ENCODE measurements around the gene HNF1A. TPM values are rescaled to one million over a fixed set of nuclear protein-coding genes. Genes with fewer than 3 reads are reported as not detected.

The HNF1A gene
- total RNA-seq, 3 donors from 2014 or later, result 6.5 to 22.6 (median 14.4) TPM

- H3K4me1 ChIP-seq (ENCODE audit: low read depth), result no peaks in the 10 kb centered on the region
- DNase-seq, result no peak
- H3K36me3 ChIP-seq (ENCODE audit: low read depth), result no peaks in the 10 kb centered on the region
- no peak for ATAC-seq
- TF ChIP-seq, protein P1, sequence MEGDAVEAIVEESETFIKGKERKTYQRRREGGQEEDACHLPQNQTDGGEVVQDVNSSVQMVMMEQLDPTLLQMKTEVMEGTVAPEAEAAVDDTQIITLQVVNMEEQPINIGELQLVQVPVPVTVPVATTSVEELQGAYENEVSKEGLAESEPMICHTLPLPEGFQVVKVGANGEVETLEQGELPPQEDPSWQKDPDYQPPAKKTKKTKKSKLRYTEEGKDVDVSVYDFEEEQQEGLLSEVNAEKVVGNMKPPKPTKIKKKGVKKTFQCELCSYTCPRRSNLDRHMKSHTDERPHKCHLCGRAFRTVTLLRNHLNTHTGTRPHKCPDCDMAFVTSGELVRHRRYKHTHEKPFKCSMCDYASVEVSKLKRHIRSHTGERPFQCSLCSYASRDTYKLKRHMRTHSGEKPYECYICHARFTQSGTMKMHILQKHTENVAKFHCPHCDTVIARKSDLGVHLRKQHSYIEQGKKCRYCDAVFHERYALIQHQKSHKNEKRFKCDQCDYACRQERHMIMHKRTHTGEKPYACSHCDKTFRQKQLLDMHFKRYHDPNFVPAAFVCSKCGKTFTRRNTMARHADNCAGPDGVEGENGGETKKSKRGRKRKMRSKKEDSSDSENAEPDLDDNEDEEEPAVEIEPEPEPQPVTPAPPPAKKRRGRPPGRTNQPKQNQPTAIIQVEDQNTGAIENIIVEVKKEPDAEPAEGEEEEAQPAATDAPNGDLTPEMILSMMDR (IDR thresholded peaks at IDR 0.05), result no peak
- no peaks in the 10 kb centered on the region for H3K9me3 ChIP-seq
- no peak overlapping the region for H3K4me3 ChIP-seq
- intact Hi-C loops (cut with DNase I, micrococcal nuclease), result no loop called here
Measured at GRCh38 chr12:120991965-120992364, 13.6 kb downstream of the HNF1A start.

GRCh38 chr12:120992989-120993388, 14.6 kb downstream of the HNF1A start:
- intact Hi-C loops (cut with DNase I, micrococcal nuclease), result no loop called here
- no peak for DNase-seq
- Histone ChIP-seq H3K36me3 (ENCODE audit: low read depth) (no peaks in the 10 kb centered on the region), H3K4me3 (no peak overlapping the region), H3K9me3 (no peaks in the 10 kb centered on the region), H3K4me1 (ENCODE audit: low read depth) (no peaks in the 10 kb centered on the region)
- ATAC-seq, result no peak
- TF ChIP-seq, protein P1 (IDR thresholded peaks at IDR 0.05), result no peak

DNA sequence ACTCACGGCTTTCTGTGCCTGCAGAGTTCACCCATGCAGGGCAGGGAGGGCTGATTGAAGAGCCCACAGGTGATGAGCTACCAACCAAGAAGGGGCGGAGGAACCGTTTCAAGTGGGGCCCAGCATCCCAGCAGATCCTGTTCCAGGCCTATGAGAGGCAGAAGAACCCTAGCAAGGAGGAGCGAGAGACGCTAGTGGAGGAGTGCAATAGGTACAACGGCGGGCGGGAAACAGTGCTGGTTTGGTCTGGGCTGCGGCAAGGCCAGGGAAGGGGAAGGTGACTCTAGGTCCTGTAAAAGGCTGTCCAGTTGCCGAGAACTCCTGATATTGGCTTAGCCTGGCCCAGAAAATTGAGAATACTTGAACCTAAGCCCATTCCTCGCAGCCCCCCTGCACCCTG, 15.2 kb downstream of the HNF1A start:
- intact Hi-C loops (cut with DNase I, micrococcal nuclease), result no loop called here
- Histone ChIP-seq H3K9me3 (no peaks in the 10 kb centered on the region), H3K4me3 (no peak overlapping the region), H3K4me1 (ENCODE audit: low read depth) (no peaks in the 10 kb centered on the region), H3K36me3 (ENCODE audit: low read depth) (no peaks in the 10 kb centered on the region)
- no peak for DNase-seq
- TF ChIP-seq, protein P1 (IDR thresholded peaks at IDR 0.05), result no peak
- ATAC-seq, result no peak

GRCh38 chr12:120994059-120994458, 15.7 kb downstream of the HNF1A start:
- Histone ChIP-seq H3K36me3 (ENCODE audit: low read depth) (no peaks in the 10 kb centered on the region), H3K4me1 (ENCODE audit: low read depth) (no peaks in the 10 kb centered on the region), H3K4me3 (no peak overlapping the region), H3K9me3 (no peaks in the 10 kb centered on the region)
- DNase-seq (no peak), ATAC-seq (no peak)
- intact Hi-C loops (cut with DNase I, micrococcal nuclease), result no loop called here
- TF ChIP-seq, protein P1 (IDR thresholded peaks at IDR 0.05), result no peak

DNA sequence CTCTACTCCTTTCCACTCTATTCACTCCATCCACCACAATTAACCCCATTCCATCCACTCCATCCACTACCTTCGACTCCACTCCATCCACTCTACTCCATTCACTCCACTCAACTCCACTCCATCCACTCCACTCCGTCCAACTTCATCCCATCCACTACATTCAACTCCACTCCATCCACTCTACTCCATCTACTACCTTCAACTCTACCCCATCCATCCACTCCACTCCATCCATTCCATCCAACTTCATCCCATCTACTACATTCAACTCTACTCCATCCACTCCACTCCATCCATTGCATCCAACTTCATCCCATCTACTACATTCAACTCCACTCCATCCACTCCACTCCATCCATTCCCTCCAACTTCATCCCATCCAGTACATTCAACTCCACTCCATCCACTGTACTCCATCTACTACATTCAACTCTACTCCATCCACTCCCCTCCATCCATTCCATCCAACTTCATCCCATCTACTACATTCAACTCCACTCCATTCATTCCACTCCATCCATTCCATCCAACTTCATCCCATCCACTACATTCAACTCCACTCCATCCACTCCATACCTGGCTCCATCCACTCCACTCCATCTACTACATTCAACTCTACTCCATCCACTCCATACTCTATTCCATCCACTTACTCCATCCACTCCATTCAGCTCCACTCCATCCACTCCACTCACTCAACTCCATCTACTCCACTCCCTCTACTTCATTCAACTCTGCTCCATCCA, 16.4 kb downstream of the HNF1A start:
- ATAC-seq, result no peak
- TF ChIP-seq, protein P1 (IDR thresholded peaks at IDR 0.05), result no peak

More for the DNA sequence above, 16.4 kb downstream of the HNF1A start:
- Histone ChIP-seq H3K4me3 (no peak overlapping the region), H3K36me3 (ENCODE audit: low read depth) (no peaks in the 10 kb centered on the region), H3K9me3 (no peaks in the 10 kb centered on the region), H3K4me1 (ENCODE audit: low read depth) (no peaks in the 10 kb centered on the region)
- no peak for DNase-seq
- intact Hi-C loops (cut with DNase I, micrococcal nuclease), result no loop called here

Measured in mucosa of descending colon (tissue), 3 donors.